BJ (cell line): Measurements from ENCODE around the gene IGFL2. TPM values are rescaled to one million over a fixed set of nuclear protein-coding genes. Genes with fewer than 3 reads are reported as not detected.

Experiments used
- CTCF ChIA-PET: fragments of 350-600 bp; formaldehyde crosslinking; extraction: SDS; loops from one replicate; lab custom pipeline; 2021; ENCODE audit warnings: antibody characterized with exemption, inconsistent platforms; lab: Yijun Ruan, JAX
- POLR2A ChIA-PET: fragments of 300-600 bp; sonication (Branson Sonifier 250); formaldehyde crosslinking; extraction: SDS; loops from one replicate; lab custom pipeline; 2021; ENCODE audit warnings: antibody characterized with exemption; lab: Charles Lee
- DNase-seq: peaks from one replicate; pipeline ENCODE4 v3.0.0-alpha.2; 2011; ENCODE audit warnings: low read depth
- H3K27me3 ChIP-seq: 2 replicates; pipeline ENCODE4 v1.6.0; 2011; ENCODE audit warnings: low read length; ENCODE audit not compliant: control insufficient read depth, insufficient read depth
- H3K36me3 ChIP-seq: 2 replicates; pipeline ENCODE4 v1.5.1; 2011; ENCODE audit warnings: low read length; ENCODE audit not compliant: control insufficient read depth, insufficient read depth
- H3K4me3 ChIP-seq: 2 replicates; pipeline ENCODE4 v1.5.1; 2011; ENCODE audit warnings: low read depth, mild to moderate bottlenecking, control low read depth, low read length
- CTCF ChIP-seq: IDR thresholded peaks from 2 replicates; pipeline ENCODE4 v1.5.1; 2011; ENCODE audit warnings: low read depth, mild to moderate bottlenecking, control low read depth, inconsistent platforms, low read length, moderate library complexity; ENCODE audit not compliant: insufficient read depth
- polyA plus RNA-seq: library from polyadenylated mRNA; depleted of rRNA; stranded (reverse); fragments of >200 nt; gene quantifications from 2 replicates; pipeline ENCODE4 v1.2.3, GENCODE V29; 2011

The IGFL2 gene
- polyA plus RNA-seq, 1 experiment = not detected

GRCh38 chr19:46198756-46199155 lies 50.7 kb downstream of the IGFL2 start:
- ChIA-PET CTCF (interaction anchor here (1.2 kb wide), 1 partner anchor 9 kb away, joined by 3 read pairs; no protein-coding TSS in a partner anchor), POLR2A (no interaction called here)
- Histone ChIP-seq H3K4me3 (no peak overlapping the region), H3K36me3 (no peaks in the 10 kb centered on the region), H3K27me3 (peaks cover 36% of the 10 kb centered on the region)
- no peak for DNase-seq
- no peak for TF ChIP-seq CTCF

- ChIA-PET POLR2A (no interaction called here), CTCF (no interaction called here)
- Histone ChIP-seq H3K4me3 (no peak overlapping the region), H3K36me3 (no peaks in the 10 kb centered on the region), H3K27me3 (peaks cover 28% of the 10 kb centered on the region)
- no peak for DNase-seq
- no peak for TF ChIP-seq CTCF
These were observed 53.6 kb downstream of the IGFL2 start for GRCh38 chr19:46201454-46202310.

- ChIA-PET CTCF (no interaction called here), POLR2A (no interaction called here)
- H3K27me3 ChIP-seq = peaks cover 22% of the 10 kb centered on the region
- DNase-seq = no peak
- H3K36me3 ChIP-seq = no peaks in the 10 kb centered on the region
- no peak for TF ChIP-seq CTCF
- no peak overlapping the region for H3K4me3 ChIP-seq
These were observed 54.4 kb downstream of the IGFL2 start for GRCh38 chr19:46202426-46202825.

GRCh38 chr19:46202872-46203860 lies 55.1 kb downstream of the IGFL2 start:
- DNase-seq = no peak
- ChIA-PET CTCF (interaction anchor here (1.0 to 3.7 kb wide), 2 partner anchors 14 to 119 kb away, joined by 4 to 15 read pairs; no protein-coding TSS in a partner anchor), POLR2A (no interaction called here)
- no peak for TF ChIP-seq CTCF
- no peak overlapping the region for H3K4me3 ChIP-seq
- H3K27me3 ChIP-seq = peaks cover 20% of the 10 kb centered on the region
- no peaks in the 10 kb centered on the region for H3K36me3 ChIP-seq
